Type B pancreatic cell (in vitro differentiated cells): ENCODE results near the gene PTPRM. TPM values are rescaled to one million over a fixed set of nuclear protein-coding genes. Genes with fewer than 3 reads are reported as not detected.

ENCODE experiments used
- DNase-seq: peaks from one replicate; pipeline ENCODE4 v3.0.0; 2021; ENCODE audit warnings: mixed read lengths; ENCODE audit not compliant: unreplicated experiment; ENCODE audit errors: extremely low spot score
- H3K27ac Mint-ChIP-seq: 2 replicates; pipeline ENCODE4 v1.8.0; 2021; ENCODE audit warnings: mild to moderate bottlenecking, mixed read lengths
- H3K27me3 Mint-ChIP-seq: 2 replicates; pipeline ENCODE4 v1.8.0; 2021; ENCODE audit warnings: mixed read lengths
- H3K36me3 Mint-ChIP-seq: 2 replicates; pipeline ENCODE4 v1.8.0; 2021; ENCODE audit warnings: mixed read lengths
- H3K4me1 Mint-ChIP-seq: one replicate; pipeline ENCODE4 v1.8.0; 2021; ENCODE audit warnings: mixed read lengths; ENCODE audit not compliant: unreplicated experiment
- H3K4me3 Mint-ChIP-seq: 2 replicates; pipeline ENCODE4 v1.8.0; 2021; ENCODE audit warnings: mild to moderate bottlenecking, mixed read lengths
- H3K9me3 Mint-ChIP-seq: 2 replicates; pipeline ENCODE4 v1.8.0; 2021; ENCODE audit warnings: mixed read lengths
- CTCF ChIP-seq: fragments of 200-600 bp; sonication (generic); conservative IDR thresholded peaks from 2 replicates; pipeline ENCODE4 v1.5.0; 2021; ENCODE audit warnings: antibody characterized with exemption, mild to moderate bottlenecking
- total RNA-seq: library from RNA; stranded (reverse); gene quantifications from 2 replicates; pipeline ENCODE4 v1.2.1, GENCODE V29; 2021; ENCODE audit warnings: low replicate concordance

PTPRM gene
- total RNA-seq, 1 donor from 2014 or later = 18.6 TPM

GRCh38 chr18:7626922-7627440 is 59.9 kb downstream of the PTPRM start:
- peaks cover 8% of the 10 kb centered on the region for H3K9me3 Mint-ChIP-seq
- TF ChIP-seq CTCF = no peak
- no peaks in the 10 kb centered on the region for H3K36me3 Mint-ChIP-seq
- no peaks in the 10 kb centered on the region for H3K27me3 Mint-ChIP-seq
- H3K4me3 Mint-ChIP-seq = no peak overlapping the region
- DNase-seq = no peak
- H3K4me1 Mint-ChIP-seq = no peaks in the 10 kb centered on the region
- H3K27ac Mint-ChIP-seq = no peak overlapping the region

- H3K27ac Mint-ChIP-seq = no peak overlapping the region
- no peaks in the 10 kb centered on the region for H3K36me3 Mint-ChIP-seq
- TF ChIP-seq CTCF = no peak
- H3K27me3 Mint-ChIP-seq = no peaks in the 10 kb centered on the region
- H3K4me1 Mint-ChIP-seq = no peaks in the 10 kb centered on the region
- H3K4me3 Mint-ChIP-seq = no peak overlapping the region
- DNase-seq = no peak
- H3K9me3 Mint-ChIP-seq = peaks cover 8% of the 10 kb centered on the region
Observed at GRCh38 chr18:7629416-7629815, 62.3 kb downstream of the PTPRM start.

- Mint-ChIP-seq H3K27me3 (no peaks in the 10 kb centered on the region), H3K4me3 (no peak overlapping the region), H3K4me1 (no peaks in the 10 kb centered on the region), H3K27ac (no peak overlapping the region), H3K36me3 (no peaks in the 10 kb centered on the region), H3K9me3 (peaks cover 8% of the 10 kb centered on the region)
- no peak for DNase-seq
- TF ChIP-seq CTCF = no peak
Observed at GRCh38 chr18:7630731-7631442, 63.8 kb downstream of the PTPRM start.

GRCh38 chr18:7632152-7633098 is 65.3 kb downstream of the PTPRM start:
- no peaks in the 10 kb centered on the region for H3K4me1 Mint-ChIP-seq
- TF ChIP-seq CTCF = no peak
- DNase-seq = no peak
- H3K27me3 Mint-ChIP-seq = no peaks in the 10 kb centered on the region
- H3K27ac Mint-ChIP-seq = no peak overlapping the region
- H3K36me3 Mint-ChIP-seq = no peaks in the 10 kb centered on the region
- no peak overlapping the region for H3K4me3 Mint-ChIP-seq
- peaks cover 8% of the 10 kb centered on the region for H3K9me3 Mint-ChIP-seq

- H3K27me3 Mint-ChIP-seq = no peaks in the 10 kb centered on the region
- no peaks in the 10 kb centered on the region for H3K36me3 Mint-ChIP-seq
- TF ChIP-seq CTCF = no peak
- H3K4me3 Mint-ChIP-seq = no peak overlapping the region
- H3K4me1 Mint-ChIP-seq = no peaks in the 10 kb centered on the region
- no peak for DNase-seq
- no peak overlapping the region for H3K27ac Mint-ChIP-seq
- peaks cover 8% of the 10 kb centered on the region for H3K9me3 Mint-ChIP-seq
Observed at GRCh38 chr18:7633171-7633570, 66.1 kb downstream of the PTPRM start.
